Measurements from ENCODE around the gene HPS5.

- TF ChIP-seq CTCF (conservative IDR thresholded peaks at IDR 0.05; ENCODE audit: low read depth, low read length) (no peak), EZH2 (IDR thresholded peaks at IDR 0.05; ENCODE audit: borderline replicate concordance, low read depth, low read length, poor library complexity, severe bottlenecking) (no peak)
Observed at GRCh38 chr11:18253233-18253632, 68.7 kb downstream of the HPS5 start.
